H1 (cell line): ENCODE results near the gene CACNA1C. TPM values are rescaled to one million over a fixed set of nuclear protein-coding genes. Genes with fewer than 3 reads are reported as not detected.

ENCODE experiments used
- ATF2 ChIP-seq: IDR thresholded peaks from 2 replicates; pipeline ENCODE4 v1.6.1; 2012; ENCODE audit warnings: low read length, inconsistent platforms
- polyA plus RNA-seq, 7 experiments: library from polyadenylated mRNA; depleted of rRNA in 3 of 7; stranded (reverse) in 5 of 7; unstranded in 2 of 7; fragments of >200 nt in 5 of 7; fragments of 200-250 nt in 2 of 7; gene quantifications; 1 replicate in 5 of 7; 2 replicates in 1 of 7; 4 replicates in 1 of 7; pipeline versions ENCODE4 v1.2.1 to v1.2.3, GENCODE V29; 2011 to 2013; ENCODE audit warnings: missing spikeins in 2 of 7, mixed read lengths in 2 of 7
- total RNA-seq: library from RNA; stranded (reverse); fragmentation: NEBNext Ultra II Directional; extraction: Animal tissue kit (Norgen Biotek cat#: 25700); gene quantifications from 2 replicates; pipeline ENCODE4 v1.2.1, GENCODE V29; 2021

Gene CACNA1C
- total and polyA plus RNA-seq, 2 of the 8 experiments (the other 6 are each of a cell fraction or from before 2014, with no cell fraction given), result 1.3 TPM

- no peak for TF ChIP-seq ATF2
Measured at GRCh38 chr12:2117541-2117940, 64.8 kb downstream of the CACNA1C start (continued).
